ENCODE data around the gene FRMD5.

- TF ChIP-seq CTCF (IDR thresholded peaks at IDR 0.05; ENCODE audit: borderline replicate concordance, extremely low read depth, low read length, poor library complexity, severe bottlenecking) (no peak), EZH2 (IDR thresholded peaks at IDR 0.05; ENCODE audit: borderline replicate concordance, low read depth, low read length, severe bottlenecking) (no peak)
Observed at GRCh38 chr15:44096596-44096995, 98.5 kb downstream of the FRMD5 start.
